HEK293 (cell line): ENCODE data around the gene GNG12.

Experiments
- EGR2 ChIP-seq: fragments of 450-650 bp; formaldehyde crosslinking; IDR thresholded peaks from 2 replicates; pipeline ENCODE4 v1.5.1; 2016; ENCODE audit warnings: low read depth, missing biosample characterization, missing genetic modification characterization
- HOXA7 ChIP-seq: sonication (generic); formaldehyde crosslinking; IDR thresholded peaks from 2 replicates; pipeline ENCODE4 v1.8.1; 2022; ENCODE audit warnings: missing genetic modification reagents, borderline replicate concordance
- KLF8 ChIP-seq: fragments of 450-650 bp; formaldehyde crosslinking; IDR thresholded peaks from 2 replicates; pipeline ENCODE4 v1.5.1; 2016; ENCODE audit warnings: missing biosample characterization, missing genetic modification characterization
- OVOL3 ChIP-seq: fragments of 450-650 bp; formaldehyde crosslinking; IDR thresholded peaks from 2 replicates; pipeline ENCODE4 v1.5.1; 2016; ENCODE audit warnings: missing biosample characterization, missing genetic modification characterization
- PRDM1 ChIP-seq: fragments of 450-650 bp; formaldehyde crosslinking; IDR thresholded peaks from 2 replicates; pipeline ENCODE4; 2016; ENCODE audit warnings: missing biosample characterization, missing genetic modification characterization
- SCRT2 ChIP-seq: fragments of 450-650 bp; formaldehyde crosslinking; IDR thresholded peaks from 2 replicates; pipeline ENCODE4 v1.5.1; 2016; ENCODE audit warnings: missing biosample characterization, missing genetic modification characterization
- SETDB1 ChIP-seq: IDR thresholded peaks from one replicate; pipeline ENCODE4 v1.6.1; 2017; ENCODE audit warnings: mild to moderate bottlenecking, low read length, moderate library complexity, mixed read lengths; ENCODE audit not compliant: insufficient read length
- TCF7L2 ChIP-seq: IDR thresholded peaks from 2 replicates; pipeline ENCODE4 v1.6.1; 2011; ENCODE audit warnings: low read depth, mild to moderate bottlenecking, inconsistent platforms, low read length, moderate library complexity, borderline replicate concordance
- ZBTB48 ChIP-seq: fragments of 450-650 bp; formaldehyde crosslinking; IDR thresholded peaks from 2 replicates; pipeline ENCODE4 v1.5.1; 2016; ENCODE audit warnings: missing biosample characterization, missing genetic modification characterization
- ZFP41 ChIP-seq: fragments of 450-650 bp; formaldehyde crosslinking; IDR thresholded peaks from 2 replicates; pipeline ENCODE4 v1.5.1; 2016; ENCODE audit warnings: missing biosample characterization, missing genetic modification characterization, borderline replicate concordance
- ZNF114 ChIP-seq: fragments of 450-650 bp; formaldehyde crosslinking; IDR thresholded peaks from 2 replicates; pipeline ENCODE4 v1.5.0; 2017; ENCODE audit warnings: missing biosample characterization, missing genetic modification characterization
- ZNF133 ChIP-seq: fragments of 450-650 bp; formaldehyde crosslinking; IDR thresholded peaks from 2 replicates; pipeline ENCODE4 v1.5.1; 2016; ENCODE audit warnings: missing biosample characterization, missing genetic modification characterization
- ZNF2 ChIP-seq: fragments of 450-650 bp; formaldehyde crosslinking; IDR thresholded peaks from 2 replicates; pipeline ENCODE4 v1.5.1; 2016; ENCODE audit warnings: missing biosample characterization, missing genetic modification characterization
- ZNF211 ChIP-seq: fragments of 450-650 bp; formaldehyde crosslinking; IDR thresholded peaks from 2 replicates; pipeline ENCODE4 v1.5.1; 2016; ENCODE audit warnings: low read depth, missing biosample characterization, missing genetic modification characterization
- ZNF214 ChIP-seq: fragments of 450-650 bp; formaldehyde crosslinking; IDR thresholded peaks from 2 replicates; pipeline ENCODE4 v1.5.1; 2017; ENCODE audit warnings: missing biosample characterization, mild to moderate bottlenecking, missing genetic modification characterization, borderline replicate concordance
- ZNF292 ChIP-seq: fragments of 450-650 bp; formaldehyde crosslinking; IDR thresholded peaks from 2 replicates; pipeline ENCODE4 v1.5.1; 2016; ENCODE audit warnings: low read depth, missing biosample characterization, missing genetic modification characterization, borderline replicate concordance
- ZNF366 ChIP-seq: fragments of 450-650 bp; formaldehyde crosslinking; conservative IDR thresholded peaks from 2 replicates; pipeline ENCODE4 v1.5.1; 2016; ENCODE audit warnings: missing biosample characterization, missing genetic modification characterization
- ZNF48 ChIP-seq: fragments of 450-650 bp; formaldehyde crosslinking; IDR thresholded peaks from 2 replicates; pipeline ENCODE4 v1.5.1; 2016; ENCODE audit warnings: missing biosample characterization, missing genetic modification characterization
- ZNF510 ChIP-seq: fragments of 450-650 bp; formaldehyde crosslinking; IDR thresholded peaks from 2 replicates; pipeline ENCODE4 v1.5.1; 2018; ENCODE audit warnings: mild to moderate bottlenecking, missing genetic modification characterization, missing biosample characterization; ENCODE audit not compliant: insufficient replicate concordance
- ZNF555 ChIP-seq: fragments of 450-650 bp; formaldehyde crosslinking; conservative IDR thresholded peaks from 2 replicates; pipeline ENCODE4 v1.5.1; 2017; ENCODE audit warnings: missing biosample characterization, mild to moderate bottlenecking, missing genetic modification characterization, inconsistent platforms
- ZNF596 ChIP-seq: fragments of 450-650 bp; IDR thresholded peaks from 2 replicates; pipeline ENCODE4 v1.5.0; 2018; ENCODE audit warnings: missing biosample characterization, mild to moderate bottlenecking, missing genetic modification characterization, moderate library complexity
- ZNF624 ChIP-seq: fragments of 450-650 bp; formaldehyde crosslinking; IDR thresholded peaks from 2 replicates; pipeline ENCODE4 v1.5.1; 2017; ENCODE audit warnings: missing biosample characterization, missing genetic modification characterization
- ZNF629 ChIP-seq: fragments of 450-650 bp; formaldehyde crosslinking; IDR thresholded peaks from 2 replicates; pipeline ENCODE4 v1.5.1; 2017; ENCODE audit warnings: missing biosample characterization, missing genetic modification characterization
- ZNF670 ChIP-seq: fragments of 450-650 bp; formaldehyde crosslinking; IDR thresholded peaks from 2 replicates; pipeline ENCODE4 v1.5.1; 2016; ENCODE audit warnings: missing biosample characterization, missing genetic modification characterization, low read depth
- ZNF677 ChIP-seq: fragments of 450-650 bp; IDR thresholded peaks from 2 replicates; pipeline ENCODE4 v1.5.0; 2018; ENCODE audit warnings: missing biosample characterization, mild to moderate bottlenecking, missing genetic modification characterization, moderate library complexity
- TF ChIP-seq, protein P1 (sequence below): fragments of 450-650 bp; formaldehyde crosslinking; optimal IDR thresholded peaks from 2 replicates; pipeline ENCODE3; 2016; ENCODE audit warnings: missing biosample characterization, mild to moderate bottlenecking, missing genetic modification characterization
- TF ChIP-seq, protein P2 (sequence below): fragments of 450-650 bp; formaldehyde crosslinking; IDR thresholded peaks from 2 replicates; pipeline ENCODE4 v1.5.1; 2016; ENCODE audit warnings: missing biosample characterization, missing genetic modification characterization, borderline replicate concordance
- TF ChIP-seq, protein P3 (sequence below): fragments of 450-650 bp; formaldehyde crosslinking; IDR thresholded peaks from 2 replicates; pipeline ENCODE4 v1.5.1; 2016; ENCODE audit warnings: missing biosample characterization, missing genetic modification characterization
- TF ChIP-seq, protein P4 (sequence below): fragments of 450-650 bp; formaldehyde crosslinking; IDR thresholded peaks from 2 replicates; pipeline ENCODE4 v1.5.1; 2016; ENCODE audit warnings: missing biosample characterization, missing genetic modification characterization
- TF ChIP-seq, protein P5 (sequence below): fragments of 450-650 bp; formaldehyde crosslinking; IDR thresholded peaks from 2 replicates; pipeline ENCODE4 v1.5.1; 2016; ENCODE audit warnings: missing biosample characterization, missing genetic modification characterization

Gene GNG12

DNA sequence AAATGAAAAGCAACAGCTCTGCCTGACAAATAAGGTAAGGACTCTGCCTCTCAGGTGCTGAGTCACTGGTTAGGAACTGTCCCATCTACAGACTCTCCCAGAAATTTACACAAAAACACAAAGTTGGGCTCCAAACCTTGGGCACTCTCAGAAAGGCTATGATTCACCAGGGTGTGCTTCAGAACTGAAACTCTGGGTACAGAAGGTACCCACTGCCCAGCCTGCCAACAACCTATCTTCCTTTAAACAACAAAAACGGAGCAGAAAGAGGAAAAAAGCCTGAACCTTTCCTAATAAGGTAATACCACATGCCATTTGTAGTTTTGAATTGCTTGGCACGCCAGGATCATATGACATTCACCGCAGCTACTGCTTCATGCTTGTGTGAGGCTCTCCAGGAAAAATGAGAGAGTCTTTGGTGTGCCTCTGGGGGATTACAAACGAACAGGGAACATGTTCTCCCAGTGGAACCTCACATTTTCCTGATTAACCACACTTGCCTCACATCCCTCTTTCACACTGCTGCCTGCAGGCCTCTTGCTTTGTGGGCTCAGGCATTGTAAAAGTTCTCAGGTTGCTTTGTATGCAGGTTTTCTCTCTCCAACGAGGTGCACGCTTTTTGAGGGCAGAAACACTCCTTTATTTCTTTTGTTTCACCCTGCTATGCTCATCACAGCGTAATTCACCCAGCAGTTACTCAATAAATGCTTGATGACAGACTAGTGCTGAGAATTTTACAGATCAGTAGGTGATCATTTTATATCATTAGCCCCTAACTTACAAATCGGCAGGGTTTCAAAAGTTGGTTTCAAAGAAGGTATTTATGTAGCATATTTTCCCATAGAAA is 83.2 kb downstream of the GNG12 start (continued):
- 0 out of 2 replicates have a peak, but pooled peaks have one; percentile 11 for TF ChIP-seq ZBTB48 (tag by site-specific recombination)
- no peak for TF ChIP-seq ZNF214 (tag by site-specific recombination)
- no peak for TF ChIP-seq ZNF211 (tag by site-specific recombination)
- no peak for TF ChIP-seq SETDB1
- TF ChIP-seq ZFP41 = no peak
- TF ChIP-seq ZNF292 (tag by site-specific recombination) = no peak
- TF ChIP-seq EGR2 (tag by site-specific recombination) = no peak
- no peak for TF ChIP-seq TCF7L2
- TF ChIP-seq, protein P1, sequence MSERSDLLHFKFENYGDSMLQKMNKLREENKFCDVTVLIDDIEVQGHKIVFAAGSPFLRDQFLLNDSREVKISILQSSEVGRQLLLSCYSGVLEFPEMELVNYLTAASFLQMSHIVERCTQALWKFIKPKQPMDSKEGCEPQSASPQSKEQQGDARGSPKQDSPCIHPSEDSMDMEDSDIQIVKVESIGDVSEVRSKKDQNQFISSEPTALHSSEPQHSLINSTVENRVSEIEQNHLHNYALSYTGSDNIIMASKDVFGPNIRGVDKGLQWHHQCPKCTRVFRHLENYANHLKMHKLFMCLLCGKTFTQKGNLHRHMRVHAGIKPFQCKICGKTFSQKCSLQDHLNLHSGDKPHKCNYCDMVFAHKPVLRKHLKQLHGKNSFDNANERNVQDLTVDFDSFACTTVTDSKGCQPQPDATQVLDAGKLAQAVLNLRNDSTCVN (tag by site-specific recombination) = no peak
- TF ChIP-seq OVOL3 (tag by site-specific recombination) = no peak
- peak; percentile 36; the same call in 1 of the 2 replicates for TF ChIP-seq PRDM1 (tag by site-specific recombination)
- TF ChIP-seq ZNF677 = no peak
- TF ChIP-seq, protein P2, sequence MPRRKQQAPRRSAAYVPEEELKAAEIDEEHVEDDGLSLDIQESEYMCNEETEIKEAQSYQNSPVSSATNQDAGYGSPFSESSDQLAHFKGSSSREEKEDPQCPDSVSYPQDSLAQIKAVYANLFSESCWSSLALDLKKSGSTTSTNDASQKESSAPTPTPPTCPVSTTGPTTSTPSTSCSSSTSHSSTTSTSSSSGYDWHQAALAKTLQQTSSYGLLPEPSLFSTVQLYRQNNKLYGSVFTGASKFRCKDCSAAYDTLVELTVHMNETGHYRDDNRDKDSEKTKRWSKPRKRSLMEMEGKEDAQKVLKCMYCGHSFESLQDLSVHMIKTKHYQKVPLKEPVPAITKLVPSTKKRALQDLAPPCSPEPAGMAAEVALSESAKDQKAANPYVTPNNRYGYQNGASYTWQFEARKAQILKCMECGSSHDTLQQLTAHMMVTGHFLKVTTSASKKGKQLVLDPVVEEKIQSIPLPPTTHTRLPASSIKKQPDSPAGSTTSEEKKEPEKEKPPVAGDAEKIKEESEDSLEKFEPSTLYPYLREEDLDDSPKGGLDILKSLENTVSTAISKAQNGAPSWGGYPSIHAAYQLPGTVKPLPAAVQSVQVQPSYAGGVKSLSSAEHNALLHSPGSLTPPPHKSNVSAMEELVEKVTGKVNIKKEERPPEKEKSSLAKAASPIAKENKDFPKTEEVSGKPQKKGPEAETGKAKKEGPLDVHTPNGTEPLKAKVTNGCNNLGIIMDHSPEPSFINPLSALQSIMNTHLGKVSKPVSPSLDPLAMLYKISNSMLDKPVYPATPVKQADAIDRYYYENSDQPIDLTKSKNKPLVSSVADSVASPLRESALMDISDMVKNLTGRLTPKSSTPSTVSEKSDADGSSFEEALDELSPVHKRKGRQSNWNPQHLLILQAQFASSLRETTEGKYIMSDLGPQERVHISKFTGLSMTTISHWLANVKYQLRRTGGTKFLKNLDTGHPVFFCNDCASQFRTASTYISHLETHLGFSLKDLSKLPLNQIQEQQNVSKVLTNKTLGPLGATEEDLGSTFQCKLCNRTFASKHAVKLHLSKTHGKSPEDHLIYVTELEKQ = peak; percentile 21; the same call in 1 of the 2 replicates
- no peak for TF ChIP-seq ZNF670 (tag by site-specific recombination)
- TF ChIP-seq ZNF48 (tag by site-specific recombination) = no peak
- TF ChIP-seq KLF8 (tag by site-specific recombination) = no peak
- TF ChIP-seq, protein P3, sequence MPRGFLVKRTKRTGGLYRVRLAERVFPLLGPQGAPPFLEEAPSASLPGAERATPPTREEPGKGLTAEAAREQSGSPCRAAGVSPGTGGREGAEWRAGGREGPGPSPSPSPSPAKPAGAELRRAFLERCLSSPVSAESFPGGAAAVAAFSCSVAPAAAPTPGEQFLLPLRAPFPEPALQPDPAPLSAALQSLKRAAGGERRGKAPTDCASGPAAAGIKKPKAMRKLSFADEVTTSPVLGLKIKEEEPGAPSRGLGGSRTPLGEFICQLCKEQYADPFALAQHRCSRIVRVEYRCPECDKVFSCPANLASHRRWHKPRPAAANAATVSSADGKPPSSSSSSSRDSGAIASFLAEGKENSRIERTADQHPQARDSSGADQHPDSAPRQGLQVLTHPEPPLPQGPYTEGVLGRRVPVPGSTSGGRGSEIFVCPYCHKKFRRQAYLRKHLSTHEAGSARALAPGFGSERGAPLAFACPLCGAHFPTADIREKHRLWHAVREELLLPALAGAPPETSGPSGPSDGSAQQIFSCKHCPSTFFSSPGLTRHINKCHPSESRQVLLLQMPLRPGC (tag by site-specific recombination) = peak; percentile 68
- TF ChIP-seq ZNF133 (tag by site-specific recombination) = no peak
- no peak for TF ChIP-seq ZNF510
- TF ChIP-seq ZNF596 (tag by site-specific recombination) = peak; percentile 81
- TF ChIP-seq ZNF624 (tag by site-specific recombination) = no peak
- TF ChIP-seq ZNF114 (tag by site-specific recombination) = no peak
- peak; percentile 73 for TF ChIP-seq SCRT2
- TF ChIP-seq ZNF555 (tag by site-specific recombination) = no peak
- TF ChIP-seq, protein P4, sequence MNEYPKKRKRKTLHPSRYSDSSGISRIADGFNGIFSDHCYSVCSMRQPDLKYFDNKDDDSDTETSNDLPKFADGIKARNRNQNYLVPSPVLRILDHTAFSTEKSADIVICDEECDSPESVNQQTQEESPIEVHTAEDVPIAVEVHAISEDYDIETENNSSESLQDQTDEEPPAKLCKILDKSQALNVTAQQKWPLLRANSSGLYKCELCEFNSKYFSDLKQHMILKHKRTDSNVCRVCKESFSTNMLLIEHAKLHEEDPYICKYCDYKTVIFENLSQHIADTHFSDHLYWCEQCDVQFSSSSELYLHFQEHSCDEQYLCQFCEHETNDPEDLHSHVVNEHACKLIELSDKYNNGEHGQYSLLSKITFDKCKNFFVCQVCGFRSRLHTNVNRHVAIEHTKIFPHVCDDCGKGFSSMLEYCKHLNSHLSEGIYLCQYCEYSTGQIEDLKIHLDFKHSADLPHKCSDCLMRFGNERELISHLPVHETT (tag by site-specific recombination) = peak; percentile 12; the same call in 1 of the 2 replicates
- TF ChIP-seq ZNF629 (tag by site-specific recombination) = peak; percentile 55
- TF ChIP-seq, protein P5, sequence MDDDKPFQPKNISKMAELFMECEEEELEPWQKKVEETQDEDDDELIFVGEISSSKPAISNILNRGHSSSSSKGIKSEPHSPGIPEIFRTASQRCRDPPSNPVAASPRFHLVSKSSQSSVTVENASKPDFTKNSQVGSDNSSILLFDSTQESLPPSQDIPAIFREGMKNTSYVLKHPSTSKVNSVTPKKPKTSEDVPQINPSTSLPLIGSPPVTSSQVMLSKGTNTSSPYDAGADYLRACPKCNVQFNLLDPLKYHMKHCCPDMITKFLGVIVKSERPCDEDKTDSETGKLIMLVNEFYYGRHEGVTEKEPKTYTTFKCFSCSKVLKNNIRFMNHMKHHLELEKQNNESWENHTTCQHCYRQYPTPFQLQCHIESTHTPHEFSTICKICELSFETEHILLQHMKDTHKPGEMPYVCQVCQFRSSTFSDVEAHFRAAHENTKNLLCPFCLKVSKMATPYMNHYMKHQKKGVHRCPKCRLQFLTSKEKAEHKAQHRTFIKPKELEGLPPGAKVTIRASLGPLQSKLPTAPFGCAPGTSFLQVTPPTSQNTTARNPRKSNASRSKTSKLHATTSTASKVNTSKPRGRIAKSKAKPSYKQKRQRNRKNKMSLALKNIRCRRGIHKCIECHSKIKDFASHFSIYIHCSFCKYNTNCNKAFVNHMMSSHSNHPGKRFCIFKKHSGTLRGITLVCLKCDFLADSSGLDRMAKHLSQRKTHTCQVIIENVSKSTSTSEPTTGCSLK (tag by site-specific recombination) = no peak
- peak; percentile 91 for TF ChIP-seq ZNF366 (tag by site-specific recombination)
- no peak for TF ChIP-seq HOXA7 (CRISPR knock-in tag)
- no peak; the same call in 1 of the 2 replicates for TF ChIP-seq ZNF2 (tag by site-specific recombination)
